GM12872 (cell line): ENCODE results near the gene CDC14A.

Experiments
- CTCF ChIP-seq: IDR thresholded peaks from 3 replicates; pipeline ENCODE4 v1.5.1; 2011; ENCODE audit warnings: low read depth, mild to moderate bottlenecking, low read length, moderate library complexity; ENCODE audit not compliant: insufficient read depth

CDC14A gene

DNA sequence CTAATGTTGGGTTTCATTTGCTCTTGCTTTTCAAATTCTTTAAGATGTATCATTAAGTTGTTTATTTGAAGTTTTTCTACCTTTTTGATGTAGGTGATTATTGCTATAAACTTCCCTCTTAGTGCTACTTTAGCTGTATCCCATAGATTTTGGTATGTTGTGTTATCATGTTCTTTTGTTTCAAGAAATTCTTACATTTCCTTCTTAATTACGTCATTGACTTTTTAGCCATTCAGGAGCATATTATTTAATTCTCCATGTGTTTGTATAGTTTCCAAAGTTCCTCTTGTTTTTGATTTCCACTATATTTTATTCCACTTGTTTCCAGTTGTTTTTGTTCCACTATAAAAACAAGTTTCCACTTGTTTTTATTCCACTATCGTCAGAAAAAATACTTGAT is 200.6 kb downstream of the CDC14A start:
- no peak for TF ChIP-seq CTCF

DNA sequence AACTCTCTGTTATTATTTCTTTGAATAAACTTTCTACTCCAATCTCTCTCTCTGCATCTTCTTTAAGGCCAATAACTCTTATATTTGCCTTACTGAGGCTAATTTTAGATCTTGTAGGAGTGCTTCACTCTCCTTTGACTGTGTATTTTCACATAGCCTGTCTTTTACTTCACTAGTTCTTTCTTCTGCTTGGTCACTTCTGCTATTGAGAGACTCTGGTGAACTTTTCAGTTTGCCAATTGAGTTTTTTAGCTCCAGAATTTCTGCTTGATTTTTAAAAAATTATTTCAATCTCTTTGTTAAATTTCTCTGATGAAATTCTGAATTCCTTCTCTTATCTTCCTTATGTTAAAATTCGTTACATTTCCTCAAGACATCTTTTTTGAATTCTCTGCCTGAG is 203.9 kb downstream of the CDC14A start:
- no peak for TF ChIP-seq CTCF

GRCh38 chr1:100556925-100557605 is 204.8 kb downstream of the CDC14A start:
- TF ChIP-seq CTCF = no peak

DNA sequence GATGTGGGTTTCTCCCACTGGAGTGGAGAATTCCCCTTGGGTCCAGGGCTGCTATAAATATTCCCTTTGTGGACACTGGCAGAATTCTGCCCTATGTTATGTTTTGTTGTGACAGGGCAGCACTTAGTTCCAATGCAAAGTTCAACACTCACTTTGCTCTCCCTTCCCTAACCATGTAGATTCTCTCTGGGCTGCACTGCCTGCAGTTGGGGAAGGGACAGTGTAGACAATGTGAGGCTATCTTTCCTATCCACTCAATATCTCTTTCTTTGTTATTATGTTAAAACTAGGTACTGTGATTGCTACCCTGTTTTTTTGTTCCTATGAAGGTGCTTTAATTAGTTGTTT is 205.3 kb downstream of the CDC14A start:
- TF ChIP-seq CTCF = no peak

DNA sequence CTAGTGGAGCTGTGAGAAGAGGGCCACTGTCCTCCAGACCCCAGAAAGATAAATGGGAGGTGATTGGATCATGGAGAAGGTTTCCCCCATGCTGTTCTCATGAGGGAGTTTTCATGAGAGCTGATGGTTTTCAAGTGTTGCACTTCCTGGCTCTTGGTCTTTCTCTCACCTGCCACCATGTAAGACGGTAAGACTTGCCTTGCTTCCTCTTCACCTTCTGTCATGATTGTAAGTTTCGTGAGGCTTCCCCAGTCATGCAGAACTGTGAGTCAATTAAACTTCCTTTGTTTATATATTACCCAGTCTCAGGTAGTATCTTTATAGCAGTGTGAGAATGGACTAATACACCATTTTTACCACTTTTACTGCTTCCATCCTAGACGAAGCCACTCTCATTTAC is 213.2 kb downstream of the CDC14A start:
- TF ChIP-seq CTCF = no peak

GRCh38 chr1:100565937-100566699 is 213.8 kb downstream of the CDC14A start:
- no peak for TF ChIP-seq CTCF

DNA sequence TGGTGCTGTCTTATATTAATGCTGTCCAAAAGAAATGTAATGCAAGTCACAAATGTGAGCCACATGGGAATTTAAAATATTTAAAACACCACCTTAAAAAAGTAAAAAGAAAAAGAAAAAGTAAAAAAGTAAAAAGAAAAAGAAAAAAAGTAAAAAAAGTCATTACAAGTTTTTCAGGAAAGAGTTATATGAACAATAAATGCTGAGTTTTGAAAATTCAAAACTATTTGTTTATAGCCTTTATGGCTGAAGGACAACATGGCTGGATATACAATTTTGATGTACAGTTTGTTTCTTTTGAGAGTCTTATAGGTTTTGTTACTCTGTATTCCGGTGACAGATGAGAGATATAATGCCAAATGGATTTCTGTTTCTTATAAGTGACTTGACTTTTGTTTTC is 214.8 kb downstream of the CDC14A start:
- no peak for TF ChIP-seq CTCF
